ENCODE results near the gene SSX4. TPM values are rescaled to one million over a fixed set of nuclear protein-coding genes. Genes with fewer than 3 reads are reported as not detected.
"Not testable (repeated sequence)": the region's sequence is repeated elsewhere in the genome, so short reads cannot be mapped to it uniquely, and the experiment has no call there.

The SSX4 gene, protein sequence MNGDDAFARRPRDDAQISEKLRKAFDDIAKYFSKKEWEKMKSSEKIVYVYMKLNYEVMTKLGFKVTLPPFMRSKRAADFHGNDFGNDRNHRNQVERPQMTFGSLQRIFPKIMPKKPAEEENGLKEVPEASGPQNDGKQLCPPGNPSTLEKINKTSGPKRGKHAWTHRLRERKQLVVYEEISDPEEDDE
- total RNA-seq = not detected

DNA sequence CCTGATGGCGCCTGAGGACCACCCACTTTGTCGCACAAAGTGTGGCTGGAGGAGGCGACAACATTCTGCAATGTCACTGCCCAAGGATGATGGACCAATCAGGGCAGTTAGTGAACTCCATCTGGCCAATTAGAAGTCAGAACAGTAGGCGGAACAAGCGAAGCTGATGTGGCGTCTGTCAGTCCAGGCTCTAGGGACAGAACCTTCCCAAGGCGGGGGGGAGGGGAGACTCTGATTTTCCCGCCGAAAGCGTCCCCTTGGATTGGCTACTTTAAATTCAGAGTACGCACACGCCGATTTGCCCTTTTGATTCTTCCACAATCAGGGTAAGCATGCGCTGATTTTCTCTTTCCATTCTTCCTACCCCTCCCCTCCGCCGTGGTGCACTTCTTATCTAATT lies at the start of gene SSX4:
SSX4 (plus strand) TSS at position 301 of the 400 bp plus-strand sequence. CDS start 515 bp downstream, outside the sequence.
- H3K27me3 ChIP-seq (ENCODE audit: insufficient read depth, low read length); H3K4me3 ChIP-seq (ENCODE audit: low read length); H3K9me3 ChIP-seq (ENCODE audit: low read depth, low read length); H3K4me1 ChIP-seq (ENCODE audit: insufficient read depth, low read length): not testable (repeated sequence)

DNA sequence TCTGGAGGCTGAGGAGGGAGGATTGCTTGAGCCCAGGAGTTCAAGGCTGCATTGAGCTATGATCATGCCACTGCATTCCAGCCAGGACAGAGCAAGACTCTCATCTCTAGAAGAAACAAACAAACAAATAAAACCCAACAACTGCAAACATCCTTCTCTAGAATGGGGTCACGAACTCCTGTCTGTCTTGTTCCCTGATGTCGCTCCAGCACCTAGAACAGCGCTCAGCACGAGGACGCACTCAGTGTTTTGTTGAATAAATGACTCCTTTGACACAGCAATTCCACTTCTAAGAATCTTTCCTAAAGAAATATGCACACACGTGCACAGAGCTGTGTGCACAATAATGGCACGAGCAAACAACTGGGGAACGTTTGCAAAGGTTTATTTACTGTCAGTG lies 37.3 kb upstream of the SSX4 start:
- H3K27me3 ChIP-seq (ENCODE audit: insufficient read depth, low read length); H3K4me1 ChIP-seq (ENCODE audit: insufficient read depth, low read length); H3K4me3 ChIP-seq (ENCODE audit: low read length); H3K9me3 ChIP-seq (ENCODE audit: low read depth, low read length): not testable (repeated sequence)

DNA sequence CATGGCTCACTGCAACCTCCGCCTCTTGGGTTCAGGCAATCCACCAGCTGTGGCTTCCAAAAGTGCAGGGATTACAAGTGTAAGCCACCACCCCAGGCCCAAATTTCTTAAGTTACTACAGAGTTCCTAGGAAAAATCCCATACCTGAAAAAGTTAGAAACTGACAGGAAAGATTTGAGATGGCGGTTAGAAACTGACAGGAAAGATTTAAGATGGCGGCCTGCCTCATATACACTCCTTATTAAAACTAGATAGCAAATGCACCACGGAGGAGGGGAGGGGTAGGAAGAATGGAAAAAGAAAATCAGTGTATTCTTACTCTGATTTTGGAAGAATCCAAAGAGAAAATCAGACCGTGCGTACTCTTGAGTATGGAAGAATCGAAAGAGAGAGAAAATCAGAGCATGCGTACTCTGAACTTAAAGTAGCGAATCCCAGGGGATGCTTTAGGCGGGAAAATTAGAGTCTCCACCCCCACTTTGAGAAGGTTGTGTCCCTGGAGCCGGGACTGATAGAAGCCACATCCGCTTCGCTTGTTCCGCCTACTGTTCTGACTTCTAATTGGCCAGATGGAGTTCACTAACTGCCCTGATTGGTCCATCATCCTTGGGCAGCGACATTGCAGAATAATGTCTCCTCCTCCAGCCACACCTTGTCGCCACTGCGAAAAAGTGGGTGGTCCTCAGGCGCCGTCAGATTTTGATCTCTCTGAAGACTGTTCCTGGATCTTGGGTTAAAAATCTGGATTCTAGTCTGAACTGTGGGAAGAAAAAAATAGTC lies 26.8 kb upstream of the SSX4 start, which contains the start of gene SSX3:
SSX3 (minus strand) TSS at position 389 of the 780 bp plus-strand sequence. CDS start 1,454 bp downstream, outside the sequence.
- H3K9me3 ChIP-seq (ENCODE audit: low read depth, low read length); H3K4me3 ChIP-seq (ENCODE audit: low read length); H3K4me1 ChIP-seq (ENCODE audit: insufficient read depth, low read length); H3K27me3 ChIP-seq (ENCODE audit: insufficient read depth, low read length): not testable (repeated sequence)

DNA sequence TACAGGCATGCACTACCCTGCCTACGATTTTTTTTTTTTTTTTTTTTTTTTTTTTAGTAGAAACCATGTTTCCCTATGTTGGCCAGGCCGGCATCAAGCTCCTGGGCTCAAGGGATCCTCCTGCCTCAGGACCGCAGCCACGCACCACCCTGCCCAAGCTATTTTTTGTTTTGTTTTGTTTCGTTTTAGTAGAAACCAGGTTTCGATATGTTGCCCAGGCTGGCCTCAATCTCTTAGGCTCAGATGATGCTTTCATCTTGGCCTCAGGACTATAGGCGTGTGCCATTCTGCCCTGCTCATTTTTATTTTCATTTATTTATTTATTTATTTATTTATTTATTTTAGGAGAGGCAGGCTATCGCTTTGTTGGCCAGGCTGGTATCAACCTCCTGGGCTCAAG lies 25.7 kb upstream of the SSX4 start:
- Histone ChIP-seq H3K4me3 (ENCODE audit: low read length) (no peak overlapping the region), H3K27me3 (ENCODE audit: insufficient read depth, low read length) (no peaks in the 10 kb centered on the region), H3K4me1 (ENCODE audit: insufficient read depth, low read length) (no peaks in the 10 kb centered on the region), H3K9me3 (ENCODE audit: low read depth, low read length) (no peaks in the 10 kb centered on the region)

DNA sequence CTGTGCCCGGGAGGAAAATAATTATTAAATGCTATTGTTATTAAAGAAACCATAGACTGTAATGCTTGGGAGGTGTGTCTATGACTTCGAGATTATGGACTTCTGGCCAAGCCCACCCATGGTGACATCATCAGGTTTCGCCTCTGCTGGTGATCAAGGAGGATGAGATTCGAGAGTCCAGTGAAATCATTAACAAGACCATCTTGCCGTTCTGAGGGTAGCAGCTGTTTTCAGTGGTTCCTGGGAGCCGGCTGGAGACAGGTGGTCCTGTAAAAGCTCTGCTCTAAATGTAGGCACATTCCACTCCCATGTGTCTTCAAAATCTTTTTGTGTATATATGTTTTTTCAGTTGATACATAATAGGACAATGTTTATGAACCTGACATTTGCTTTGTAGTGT lies 24.1 kb upstream of the SSX4 start:
- not testable (repeated sequence) for H3K4me3 ChIP-seq (ENCODE audit: low read length); H3K9me3 ChIP-seq (ENCODE audit: low read depth, low read length); H3K27me3 ChIP-seq (ENCODE audit: insufficient read depth, low read length); H3K4me1 ChIP-seq (ENCODE audit: insufficient read depth, low read length)

DNA sequence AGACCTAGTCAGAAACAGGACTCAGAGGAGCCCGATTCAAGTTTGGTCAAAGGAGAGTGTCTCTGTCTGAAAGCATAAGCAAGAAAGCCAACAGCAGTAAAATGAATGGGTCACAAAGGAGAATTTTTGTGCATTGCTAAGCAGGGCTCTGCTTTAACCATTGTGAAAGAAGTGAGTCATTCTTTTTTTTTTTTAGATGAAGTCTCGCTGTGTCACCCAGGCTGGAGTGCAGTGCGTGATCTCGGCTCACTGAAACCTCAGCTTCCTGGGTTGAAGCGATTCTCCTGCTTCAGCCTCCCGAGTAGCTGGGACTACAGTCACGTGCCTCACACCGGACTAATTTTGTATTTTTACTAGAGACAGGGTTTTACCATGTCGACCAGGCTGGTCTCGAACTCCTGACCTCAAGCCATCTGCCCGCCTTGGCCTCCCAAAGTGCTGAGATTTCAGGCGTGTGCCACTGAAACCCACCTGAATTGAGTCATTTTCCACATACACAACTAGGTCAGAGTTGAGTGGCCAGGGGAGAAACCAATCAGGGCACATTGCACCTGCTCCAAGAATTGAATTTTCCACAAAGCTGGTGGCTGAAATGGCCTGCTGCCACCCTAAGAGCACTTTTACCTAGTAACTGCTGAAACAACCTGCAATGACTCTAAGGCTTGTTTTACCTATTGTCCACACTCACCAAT lies 15.5 kb upstream of the SSX4 start:
- H3K4me3 ChIP-seq (ENCODE audit: low read length); H3K4me1 ChIP-seq (ENCODE audit: insufficient read depth, low read length); H3K27me3 ChIP-seq (ENCODE audit: insufficient read depth, low read length); H3K9me3 ChIP-seq (ENCODE audit: low read depth, low read length): not testable (repeated sequence)

DNA sequence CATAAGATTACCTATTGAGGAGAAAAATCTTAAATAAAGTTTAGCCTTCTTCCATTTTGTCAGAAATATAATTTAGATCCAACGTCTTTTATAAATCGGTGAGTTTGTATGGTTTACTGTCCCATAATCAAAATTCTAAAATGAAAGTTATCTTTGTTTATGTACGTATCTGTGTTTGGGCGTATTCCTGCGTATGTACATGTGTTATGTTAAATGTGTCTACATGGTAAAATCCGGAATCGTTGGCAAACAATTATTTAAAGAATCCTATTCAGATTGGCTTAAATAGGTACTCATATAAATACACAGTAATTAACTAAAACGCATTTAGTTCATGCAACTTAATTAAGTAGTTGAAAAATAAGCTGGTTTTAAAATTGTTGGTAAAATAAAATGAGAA lies 12.9 kb upstream of the SSX4 start:
- not testable (repeated sequence) for H3K4me1 ChIP-seq (ENCODE audit: insufficient read depth, low read length); H3K27me3 ChIP-seq (ENCODE audit: insufficient read depth, low read length); H3K9me3 ChIP-seq (ENCODE audit: low read depth, low read length); H3K4me3 ChIP-seq (ENCODE audit: low read length)

DNA sequence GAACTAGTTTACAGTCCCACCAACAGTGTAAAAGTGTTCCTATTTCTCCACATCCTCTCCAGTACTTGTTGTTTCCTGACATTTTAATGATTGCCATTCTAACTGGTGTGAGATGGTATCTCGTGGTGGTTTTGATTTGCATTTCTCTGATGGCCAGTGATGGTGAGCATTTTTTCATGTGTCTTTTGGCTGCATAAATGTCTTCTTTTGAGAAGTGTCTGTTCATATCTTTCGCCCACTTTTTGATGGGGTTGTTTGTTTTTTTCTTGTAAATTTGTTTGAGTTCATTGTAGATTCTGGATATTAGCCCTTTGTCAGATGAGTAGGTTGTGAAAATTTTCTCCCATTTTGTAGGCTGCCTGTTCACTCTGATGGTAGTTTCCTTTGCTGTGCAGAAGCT lies 13.6 kb downstream of the SSX4 start:
- not testable (repeated sequence) for H3K9me3 ChIP-seq (ENCODE audit: low read depth, low read length); H3K27me3 ChIP-seq (ENCODE audit: insufficient read depth, low read length); H3K4me3 ChIP-seq (ENCODE audit: low read length); H3K4me1 ChIP-seq (ENCODE audit: insufficient read depth, low read length)

DNA sequence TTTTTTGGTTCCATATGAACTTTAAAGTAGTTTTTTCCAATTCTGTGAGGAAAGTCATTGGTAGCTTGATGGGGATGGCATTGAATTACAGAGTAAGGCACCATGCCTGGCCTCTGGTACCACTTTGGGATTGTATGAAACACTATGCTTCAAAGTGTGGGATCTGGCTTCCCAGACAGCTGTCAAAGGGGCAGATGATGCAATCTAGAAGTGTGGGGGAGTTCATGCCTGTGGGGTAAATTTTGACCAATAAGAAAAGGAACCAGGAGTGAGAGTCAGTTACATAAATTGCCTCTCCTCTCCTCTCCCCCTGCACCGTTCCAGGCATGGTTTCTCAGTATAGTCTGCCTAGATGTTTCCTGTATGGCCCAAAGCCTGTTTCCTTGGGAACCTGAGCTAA lies 14.5 kb downstream of the SSX4 start:
- not testable (repeated sequence) for H3K4me1 ChIP-seq (ENCODE audit: insufficient read depth, low read length); H3K4me3 ChIP-seq (ENCODE audit: low read length); H3K27me3 ChIP-seq (ENCODE audit: insufficient read depth, low read length); H3K9me3 ChIP-seq (ENCODE audit: low read depth, low read length)

DNA sequence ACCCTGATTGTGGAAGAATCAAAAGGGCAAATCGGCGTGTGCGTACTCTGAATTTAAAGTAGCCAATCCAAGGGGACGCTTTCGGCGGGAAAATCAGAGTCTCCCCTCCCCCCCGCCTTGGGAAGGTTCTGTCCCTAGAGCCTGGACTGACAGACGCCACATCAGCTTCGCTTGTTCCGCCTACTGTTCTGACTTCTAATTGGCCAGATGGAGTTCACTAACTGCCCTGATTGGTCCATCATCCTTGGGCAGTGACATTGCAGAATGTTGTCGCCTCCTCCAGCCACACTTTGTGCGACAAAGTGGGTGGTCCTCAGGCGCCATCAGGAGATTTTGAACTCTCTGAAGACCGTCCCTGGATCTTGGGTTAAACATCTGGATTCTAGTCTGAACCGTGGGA lies 28.5 kb downstream of the SSX4 start, which contains the start of gene SSX4B:
SSX4B (minus strand) TSS at position 101 of the 400 bp plus-strand sequence. CDS start 588 bp downstream, outside the sequence.
- not testable (repeated sequence) for H3K9me3 ChIP-seq (ENCODE audit: low read depth, low read length); H3K4me1 ChIP-seq (ENCODE audit: insufficient read depth, low read length); H3K4me3 ChIP-seq (ENCODE audit: low read length); H3K27me3 ChIP-seq (ENCODE audit: insufficient read depth, low read length)

DNA sequence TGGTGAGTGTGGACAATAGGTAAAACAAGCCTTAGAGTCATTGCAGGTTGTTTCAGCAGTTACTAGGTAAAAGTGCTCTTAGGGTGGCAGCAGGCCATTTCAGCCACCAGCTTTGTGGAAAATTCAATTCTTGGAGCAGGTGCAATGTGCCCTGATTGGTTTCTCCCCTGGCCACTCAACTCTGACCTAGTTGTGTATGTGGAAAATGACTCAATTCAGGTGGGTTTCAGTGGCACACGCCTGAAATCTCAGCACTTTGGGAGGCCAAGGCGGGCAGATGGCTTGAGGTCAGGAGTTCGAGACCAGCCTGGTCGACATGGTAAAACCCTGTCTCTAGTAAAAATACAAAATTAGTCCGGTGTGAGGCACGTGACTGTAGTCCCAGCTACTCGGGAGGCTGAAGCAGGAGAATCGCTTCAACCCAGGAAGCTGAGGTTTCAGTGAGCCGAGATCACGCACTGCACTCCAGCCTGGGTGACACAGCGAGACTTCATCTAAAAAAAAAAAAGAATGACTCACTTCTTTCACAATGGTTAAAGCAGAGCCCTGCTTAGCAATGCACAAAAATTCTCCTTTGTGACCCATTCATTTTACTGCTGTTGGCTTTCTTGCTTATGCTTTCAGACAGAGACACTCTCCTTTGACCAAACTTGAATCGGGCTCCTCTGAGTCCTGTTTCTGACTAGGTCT lies 43.8 kb downstream of the SSX4 start:
- not testable (repeated sequence) for H3K4me3 ChIP-seq (ENCODE audit: low read length); H3K4me1 ChIP-seq (ENCODE audit: insufficient read depth, low read length); H3K9me3 ChIP-seq (ENCODE audit: low read depth, low read length); H3K27me3 ChIP-seq (ENCODE audit: insufficient read depth, low read length)

DNA sequence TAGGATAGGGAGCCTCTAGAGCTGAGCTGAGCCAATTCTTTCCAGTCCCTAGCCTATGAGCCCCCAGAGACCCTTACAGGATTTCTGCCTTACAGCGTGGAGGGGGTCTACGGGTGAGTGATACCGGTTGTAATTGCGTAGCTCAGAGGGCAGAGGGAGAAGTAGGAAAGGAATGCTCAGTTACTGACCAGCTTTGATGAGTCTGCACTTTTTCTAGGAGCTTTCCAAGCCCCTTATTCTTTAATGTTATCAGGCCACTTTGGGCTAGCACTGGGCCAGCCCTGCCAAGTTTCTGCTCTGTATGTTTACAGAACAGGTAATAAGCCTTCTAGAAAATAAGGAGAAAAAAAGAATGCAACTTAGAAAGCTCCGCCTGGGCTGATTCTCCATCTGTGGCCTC lies 46.3 kb downstream of the SSX4 start:
- not testable (repeated sequence) for H3K9me3 ChIP-seq (ENCODE audit: low read depth, low read length); H3K4me1 ChIP-seq (ENCODE audit: insufficient read depth, low read length); H3K4me3 ChIP-seq (ENCODE audit: low read length); H3K27me3 ChIP-seq (ENCODE audit: insufficient read depth, low read length)

DNA sequence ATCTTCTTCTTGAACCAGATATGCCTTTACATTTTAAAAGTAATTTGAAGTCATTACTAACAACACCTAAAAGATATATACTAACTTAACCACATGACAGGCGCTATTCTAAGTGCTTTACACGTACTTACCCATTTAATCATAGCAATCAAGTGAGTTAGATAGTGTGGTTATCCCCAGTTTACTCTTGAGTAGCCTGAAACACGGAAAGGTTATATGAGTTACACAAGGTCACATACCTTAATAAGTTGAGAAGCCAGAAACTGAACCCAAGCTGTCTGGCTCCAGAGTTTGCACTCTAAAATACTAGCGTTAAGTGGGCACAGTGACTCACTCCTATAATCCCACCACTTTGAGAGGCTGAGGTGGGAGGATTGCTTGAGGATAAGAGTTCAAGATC lies 46.8 kb downstream of the SSX4 start:
- H3K27me3 ChIP-seq (ENCODE audit: insufficient read depth, low read length); H3K9me3 ChIP-seq (ENCODE audit: low read depth, low read length); H3K4me1 ChIP-seq (ENCODE audit: insufficient read depth, low read length); H3K4me3 ChIP-seq (ENCODE audit: low read length): not testable (repeated sequence)

DNA sequence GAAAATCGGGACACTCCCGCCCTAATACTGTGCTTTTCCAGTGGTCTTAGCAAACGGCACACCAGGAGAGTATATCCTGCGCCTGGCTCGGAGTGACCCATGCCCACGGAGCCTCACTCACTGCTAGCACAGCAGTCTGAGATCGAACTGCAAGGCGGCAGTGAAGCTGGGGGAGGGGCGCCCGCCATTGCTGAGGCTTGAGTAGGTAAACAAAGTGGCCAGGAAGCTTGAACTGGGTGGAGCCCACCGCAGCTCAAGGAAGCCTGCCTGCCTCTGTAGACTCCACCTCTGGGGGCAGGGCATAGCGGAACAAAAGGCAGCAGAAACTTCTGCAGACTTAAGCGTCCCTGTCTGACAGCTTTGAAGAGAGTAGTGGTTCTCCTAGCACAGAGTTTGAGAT lies 50.4 kb downstream of the SSX4 start:
- not testable (repeated sequence) for H3K4me1 ChIP-seq (ENCODE audit: insufficient read depth, low read length); H3K4me3 ChIP-seq (ENCODE audit: low read length); H3K9me3 ChIP-seq (ENCODE audit: low read depth, low read length); H3K27me3 ChIP-seq (ENCODE audit: insufficient read depth, low read length)

Measured in mononuclear cell (primary cell).